ENCODE data around the gene RETREG2. TPM values are rescaled to one million over a fixed set of nuclear protein-coding genes. Genes with fewer than 3 reads are reported as not detected.

RETREG2 gene
- total RNA-seq, 1 donor from 2014 or later = 32.9 TPM

GRCh38 chr2:219159771-219160185, 18.3 kb upstream of the RETREG2 start:
- Histone ChIP-seq H3K27me3 (peaks cover 10% of the 10 kb centered on the region), H3K4me2 (peak overlapping the region; percentile 88), H2AFZ (replicated peaks) (peak overlapping the region; percentile 86), H3K9me3 (ENCODE audit: low read depth) (no peaks in the 10 kb centered on the region), H3K79me2 (ENCODE audit: low read depth) (no peaks in the 10 kb centered on the region), H3K4me1 (peaks cover 8% of the 10 kb centered on the region), H3K36me3 (no peaks in the 10 kb centered on the region), H3K4me3 (peak overlapping the region; percentile 67), H3K27ac (no peak overlapping the region), H3K9ac (no peak overlapping the region), H4K20me1 (ENCODE audit: low read depth) (peaks cover 27% of the 10 kb centered on the region), H3F3A (ENCODE audit: low read depth) (peaks cover 27% of the 10 kb centered on the region)
- no peaks in the 10 kb centered on the region for H3K9me3 Mint-ChIP-seq
- H3K27ac Mint-ChIP-seq = no peak overlapping the region
- peak overlapping the region; percentile 93 for H3K4me3 Mint-ChIP-seq
- peaks cover 14% of the 10 kb centered on the region for H3K4me1 Mint-ChIP-seq
- H3K27me3 Mint-ChIP-seq (ENCODE audit: insufficient read depth, low read depth) = no peaks in the 10 kb centered on the region
- TF ChIP-seq, protein P1, sequence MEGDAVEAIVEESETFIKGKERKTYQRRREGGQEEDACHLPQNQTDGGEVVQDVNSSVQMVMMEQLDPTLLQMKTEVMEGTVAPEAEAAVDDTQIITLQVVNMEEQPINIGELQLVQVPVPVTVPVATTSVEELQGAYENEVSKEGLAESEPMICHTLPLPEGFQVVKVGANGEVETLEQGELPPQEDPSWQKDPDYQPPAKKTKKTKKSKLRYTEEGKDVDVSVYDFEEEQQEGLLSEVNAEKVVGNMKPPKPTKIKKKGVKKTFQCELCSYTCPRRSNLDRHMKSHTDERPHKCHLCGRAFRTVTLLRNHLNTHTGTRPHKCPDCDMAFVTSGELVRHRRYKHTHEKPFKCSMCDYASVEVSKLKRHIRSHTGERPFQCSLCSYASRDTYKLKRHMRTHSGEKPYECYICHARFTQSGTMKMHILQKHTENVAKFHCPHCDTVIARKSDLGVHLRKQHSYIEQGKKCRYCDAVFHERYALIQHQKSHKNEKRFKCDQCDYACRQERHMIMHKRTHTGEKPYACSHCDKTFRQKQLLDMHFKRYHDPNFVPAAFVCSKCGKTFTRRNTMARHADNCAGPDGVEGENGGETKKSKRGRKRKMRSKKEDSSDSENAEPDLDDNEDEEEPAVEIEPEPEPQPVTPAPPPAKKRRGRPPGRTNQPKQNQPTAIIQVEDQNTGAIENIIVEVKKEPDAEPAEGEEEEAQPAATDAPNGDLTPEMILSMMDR (IDR thresholded peaks at IDR 0.05) = no peak
- TF ChIP-seq EZH2 (IDR thresholded peaks at IDR 0.05) = no peak
- TF ChIP-seq EZH2phosphoT487 (IDR thresholded peaks at IDR 0.05) = no peak
- H3K36me3 Mint-ChIP-seq = peaks cover 3% of the 10 kb centered on the region
- DNase-seq (ENCODE audit: low spot score) = no peak

GRCh38 chr2:219160186-219161017, 17.7 kb upstream of the RETREG2 start, which contains the start of gene NHEJ1:
TSS of gene NHEJ1 (minus strand) at chr2:219160815. CDS start at chr2:219158362, 2,453 bp downstream.
- Mint-ChIP-seq H3K27me3 (ENCODE audit: insufficient read depth, low read depth) (no peaks in the 10 kb centered on the region), H3K4me1 (peaks cover 14% of the 10 kb centered on the region), H3K27ac (peak within 1 kb of the TSS; percentile 98), H3K9me3 (no peaks in the 10 kb centered on the region), H3K36me3 (peaks cover 3% of the 10 kb centered on the region), H3K4me3 (peak within 1 kb of the TSS; percentile 93)
- H3K4me1 ChIP-seq = peaks cover 8% of the 10 kb centered on the region
- DNase-seq (ENCODE audit: low spot score) = peak; percentile 95
- peak within 1 kb of the TSS; percentile 61 for H3K9ac ChIP-seq
- H3F3A ChIP-seq (ENCODE audit: low read depth) = peaks cover 27% of the 10 kb centered on the region
- H3K4me3 ChIP-seq = peak within 1 kb of the TSS; percentile 67
- peak within 1 kb of the TSS; percentile 73 for H3K27ac ChIP-seq
- H4K20me1 ChIP-seq (ENCODE audit: low read depth) = peaks cover 27% of the 10 kb centered on the region
- H3K79me2 ChIP-seq (ENCODE audit: low read depth) = no peaks in the 10 kb centered on the region
- TF ChIP-seq EZH2 (IDR thresholded peaks at IDR 0.05) (peak; percentile 15), EZH2phosphoT487 (IDR thresholded peaks at IDR 0.05) (peak; percentile 16)
- TF ChIP-seq, protein P1 (IDR thresholded peaks at IDR 0.05) = peak; percentile 96
- H3K27me3 ChIP-seq = peaks cover 10% of the 10 kb centered on the region
- peak within 1 kb of the TSS; percentile 88 for H3K4me2 ChIP-seq
- H2AFZ ChIP-seq (replicated peaks) = peak within 1 kb of the TSS; percentile 86
- H3K9me3 ChIP-seq (ENCODE audit: low read depth) = no peaks in the 10 kb centered on the region
- H3K36me3 ChIP-seq = no peaks in the 10 kb centered on the region

GRCh38 chr2:219161097-219161496, 17.0 kb upstream of the RETREG2 start:
- Mint-ChIP-seq H3K27ac (no peak overlapping the region), H3K9me3 (no peaks in the 10 kb centered on the region), H3K4me1 (peaks cover 14% of the 10 kb centered on the region), H3K4me3 (peak overlapping the region; percentile 93), H3K27me3 (ENCODE audit: insufficient read depth, low read depth) (no peaks in the 10 kb centered on the region), H3K36me3 (peaks cover 3% of the 10 kb centered on the region)
- H3K79me2 ChIP-seq (ENCODE audit: low read depth) = no peaks in the 10 kb centered on the region
- H3K27me3 ChIP-seq = peaks cover 10% of the 10 kb centered on the region
- peak overlapping the region; percentile 67 for H3K4me3 ChIP-seq
- TF ChIP-seq EZH2 (IDR thresholded peaks at IDR 0.05) (no peak), EZH2phosphoT487 (IDR thresholded peaks at IDR 0.05) (no peak)
- TF ChIP-seq, protein P1 (IDR thresholded peaks at IDR 0.05) = no peak
- H3K27ac ChIP-seq = no peak overlapping the region
- no peak for DNase-seq (ENCODE audit: low spot score)
- peaks cover 27% of the 10 kb centered on the region for H3F3A ChIP-seq (ENCODE audit: low read depth)
- no peaks in the 10 kb centered on the region for H3K36me3 ChIP-seq
- H3K4me2 ChIP-seq = peak overlapping the region; percentile 88
- H4K20me1 ChIP-seq (ENCODE audit: low read depth) = peaks cover 27% of the 10 kb centered on the region
- H3K9me3 ChIP-seq (ENCODE audit: low read depth) = no peaks in the 10 kb centered on the region
- no peak overlapping the region for H3K9ac ChIP-seq
- peaks cover 8% of the 10 kb centered on the region for H3K4me1 ChIP-seq
- peak overlapping the region; percentile 86 for H2AFZ ChIP-seq (replicated peaks)

Data from neural progenitor cell (in vitro differentiated cells).